Measurements from ENCODE around the gene FYN. TPM values are rescaled to one million over a fixed set of nuclear protein-coding genes. Genes with fewer than 3 reads are reported as not detected.
A peak's percentile ranks its signal among the peaks of the same experiment; 100 is the strongest.

FYN gene
- total and polyA plus RNA-seq, 10 of the 15 experiments (the other 5 are each of a cell fraction or from before 2014, with no cell fraction given): 51.4 to 247 (median 138) TPM

DNA sequence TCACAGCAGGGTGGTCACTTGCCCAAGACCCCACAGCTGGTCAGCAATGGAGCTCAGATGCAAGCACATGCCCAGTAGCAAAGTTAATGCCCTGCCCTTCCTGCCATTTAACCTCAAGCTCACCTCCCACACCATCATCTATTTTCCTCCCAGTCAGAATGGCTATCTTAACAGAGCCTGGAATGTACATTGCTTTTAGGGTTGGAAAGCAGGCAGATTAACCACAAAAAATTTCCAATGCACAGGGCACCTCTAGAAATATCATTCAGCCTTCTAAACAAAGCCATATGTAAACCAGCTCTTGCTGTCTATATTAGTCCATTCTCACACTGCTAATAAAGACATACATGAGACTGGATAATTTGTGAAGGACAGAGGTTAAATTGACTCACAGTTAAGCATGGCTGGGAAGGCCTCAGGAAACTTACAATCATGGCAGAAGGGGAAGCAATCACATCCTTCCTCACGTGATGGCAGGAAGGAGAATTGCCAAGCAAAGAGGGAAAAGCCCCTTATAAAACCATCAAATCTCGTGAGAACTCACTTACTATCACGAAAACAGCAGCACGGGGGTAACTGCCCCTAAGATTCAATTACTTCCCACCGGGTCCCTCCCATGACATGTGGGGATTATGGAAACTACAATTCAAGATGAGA is 106.9 kb downstream of the FYN start:
- Histone ChIP-seq H2AFZ (ENCODE audit: control insufficient read depth, low read depth, low read length) (no peak overlapping the region), H3K9ac (ENCODE audit: control insufficient read depth, insufficient read depth, low read length) (no peak overlapping the region), H3K79me2 (ENCODE audit: control insufficient read depth, insufficient read depth, low read length) (peaks cover 74% of the 10 kb centered on the region), H3K27ac (ENCODE audit: control insufficient read depth, insufficient read depth) (peak overlapping the region; percentile 93), H3K4me1 (ENCODE audit: control insufficient read depth, insufficient read depth, low read length) (peaks cover 85% of the 10 kb centered on the region), H3K9me3 (replicated peaks; ENCODE audit: control insufficient read depth, insufficient read depth, low read length) (no peaks in the 10 kb centered on the region; the same call in 2 of the 3 replicates), H3K4me2 (ENCODE audit: control insufficient read depth, insufficient read depth) (no peak overlapping the region), H3K4me3 (no peak overlapping the region), H3K36me3 (ENCODE audit: control insufficient read depth in 2 of 2, insufficient read depth in 2 of 2, low read length in 1 of 2) (peaks cover 2 to 4% of the 10 kb centered on the region in 2 experiments), H4K20me1 (ENCODE audit: control insufficient read depth, insufficient read depth) (no peaks in the 10 kb centered on the region), H3K27me3 (replicated peaks in 1 of 2; ENCODE audit: control insufficient read depth in 2 of 2, insufficient read depth in 2 of 2, low read length in 1 of 2) (no peaks in the 10 kb centered on the region)
- TSS peak; percentile 31 for BruUV-seq (replicated peaks)
- ChIA-PET SMC1A (ENCODE audit: uncharacterized antibody, unreplicated experiment) (interaction anchor here (0.7 to 6.4 kb wide), 17 partner anchors 10 to 227 kb away, joined by 3 to 55 read pairs (median 8); no protein-coding TSS in a partner anchor), RAD21 (ENCODE audit: unreplicated experiment) (interaction anchor here (1.0 to 6.1 kb wide), 15 partner anchors 11 to 230 kb away, joined by 3 to 55 read pairs (median 11); no protein-coding TSS in a partner anchor), CTCF (interaction anchor here (0.7 to 2.7 kb wide), 9 partner anchors 11 to 73 kb away, joined by 3 to 9 read pairs (median 3); no protein-coding TSS in a partner anchor), POLR2A (interaction anchor here (0.8 to 2.5 kb wide), 5 partner anchors 14 to 101 kb away, joined by 3 to 20 read pairs (median 9); no protein-coding TSS in a partner anchor)
- FAIRE-seq (peak; percentile 27), ATAC-seq (no peak), DNase-seq (ENCODE audit: low read depth, low spot score) (no peak)
- in situ Hi-C loops (cut with MboI) (no loop called here), intact Hi-C loops (cut with micrococcal nuclease; ENCODE audit: unreplicated experiment) (no loop called here)
- WGBS (ENCODE audit: insufficient coverage, insufficient replicate concordance, low lambda C conversion rate, missing lambda C conversion rate): 71% methylated on average over 5 of the region's 5 CpGs
- TF ChIP-seq NFIC (IDR thresholded peaks at IDR 0.05; ENCODE audit: low read depth, low read length): no peak; the same call in 1 of the 2 replicates
- TF ChIP-seq, protein P1, sequence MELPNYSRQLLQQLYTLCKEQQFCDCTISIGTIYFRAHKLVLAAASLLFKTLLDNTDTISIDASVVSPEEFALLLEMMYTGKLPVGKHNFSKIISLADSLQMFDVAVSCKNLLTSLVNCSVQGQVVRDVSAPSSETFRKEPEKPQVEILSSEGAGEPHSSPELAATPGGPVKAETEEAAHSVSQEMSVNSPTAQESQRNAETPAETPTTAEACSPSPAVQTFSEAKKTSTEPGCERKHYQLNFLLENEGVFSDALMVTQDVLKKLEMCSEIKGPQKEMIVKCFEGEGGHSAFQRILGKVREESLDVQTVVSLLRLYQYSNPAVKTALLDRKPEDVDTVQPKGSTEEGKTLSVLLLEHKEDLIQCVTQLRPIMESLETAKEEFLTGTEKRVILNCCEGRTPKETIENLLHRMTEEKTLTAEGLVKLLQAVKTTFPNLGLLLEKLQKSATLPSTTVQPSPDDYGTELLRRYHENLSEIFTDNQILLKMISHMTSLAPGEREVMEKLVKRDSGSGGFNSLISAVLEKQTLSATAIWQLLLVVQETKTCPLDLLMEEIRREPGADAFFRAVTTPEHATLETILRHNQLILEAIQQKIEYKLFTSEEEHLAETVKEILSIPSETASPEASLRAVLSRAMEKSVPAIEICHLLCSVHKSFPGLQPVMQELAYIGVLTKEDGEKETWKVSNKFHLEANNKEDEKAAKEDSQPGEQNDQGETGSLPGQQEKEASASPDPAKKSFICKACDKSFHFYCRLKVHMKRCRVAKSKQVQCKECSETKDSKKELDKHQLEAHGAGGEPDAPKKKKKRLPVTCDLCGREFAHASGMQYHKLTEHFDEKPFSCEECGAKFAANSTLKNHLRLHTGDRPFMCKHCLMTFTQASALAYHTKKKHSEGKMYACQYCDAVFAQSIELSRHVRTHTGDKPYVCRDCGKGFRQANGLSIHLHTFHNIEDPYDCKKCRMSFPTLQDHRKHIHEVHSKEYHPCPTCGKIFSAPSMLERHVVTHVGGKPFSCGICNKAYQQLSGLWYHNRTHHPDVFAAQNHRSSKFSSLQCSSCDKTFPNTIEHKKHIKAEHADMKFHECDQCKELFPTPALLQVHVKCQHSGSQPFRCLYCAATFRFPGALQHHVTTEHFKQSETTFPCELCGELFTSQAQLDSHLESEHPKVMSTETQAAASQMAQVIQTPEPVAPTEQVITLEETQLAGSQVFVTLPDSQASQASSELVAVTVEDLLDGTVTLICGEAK (IDR thresholded peaks at IDR 0.05; ENCODE audit: borderline replicate concordance): no peak
- peak; percentile 64 for TF ChIP-seq RUNX3 (IDR thresholded peaks at IDR 0.05; ENCODE audit: low read length)
- no peak for TF ChIP-seq NR2F1 (conservative IDR thresholded peaks at IDR 0.05)
- TF ChIP-seq, protein P2, sequence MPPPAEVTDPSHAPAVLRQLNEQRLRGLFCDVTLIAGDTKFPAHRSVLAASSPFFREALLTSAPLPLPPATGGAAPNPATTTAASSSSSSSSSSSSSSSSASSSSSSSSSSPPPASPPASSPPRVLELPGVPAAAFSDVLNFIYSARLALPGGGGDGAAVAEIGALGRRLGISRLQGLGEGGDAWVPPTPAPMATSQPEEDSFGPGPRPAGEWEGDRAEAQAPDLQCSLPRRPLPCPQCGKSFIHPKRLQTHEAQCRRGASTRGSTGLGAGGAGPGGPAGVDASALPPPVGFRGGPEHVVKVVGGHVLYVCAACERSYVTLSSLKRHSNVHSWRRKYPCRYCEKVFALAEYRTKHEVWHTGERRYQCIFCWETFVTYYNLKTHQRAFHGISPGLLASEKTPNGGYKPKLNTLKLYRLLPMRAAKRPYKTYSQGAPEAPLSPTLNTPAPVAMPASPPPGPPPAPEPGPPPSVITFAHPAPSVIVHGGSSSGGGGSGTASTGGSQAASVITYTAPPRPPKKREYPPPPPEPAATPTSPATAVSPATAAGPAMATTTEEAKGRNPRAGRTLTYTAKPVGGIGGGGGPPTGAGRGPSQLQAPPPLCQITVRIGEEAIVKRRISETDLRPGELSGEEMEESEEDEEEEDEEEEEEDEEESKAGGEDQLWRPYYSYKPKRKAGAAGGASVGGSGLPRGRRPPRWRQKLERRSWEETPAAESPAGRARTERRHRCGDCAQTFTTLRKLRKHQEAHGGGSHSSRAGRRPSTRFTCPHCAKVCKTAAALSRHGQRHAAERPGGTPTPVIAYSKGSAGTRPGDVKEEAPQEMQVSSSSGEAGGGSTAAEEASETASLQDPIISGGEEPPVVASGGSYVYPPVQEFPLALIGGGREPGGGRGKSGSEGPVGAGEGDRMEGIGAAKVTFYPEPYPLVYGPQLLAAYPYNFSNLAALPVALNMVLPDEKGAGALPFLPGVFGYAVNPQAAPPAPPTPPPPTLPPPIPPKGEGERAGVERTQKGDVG (CRISPR knock-in tag; IDR thresholded peaks at IDR 0.05): no peak
- no peak for TF ChIP-seq TARDBP (IDR thresholded peaks at IDR 0.05; ENCODE audit: borderline replicate concordance)
- peak; percentile 26; the same call in 1 of the 2 replicates for TF ChIP-seq IKZF1 (conservative IDR thresholded peaks at IDR 0.05)
- TF ChIP-seq IKZF2 (IDR thresholded peaks at IDR 0.05): peak; percentile 25 to 39; a peak in 1 of 4 replicates
- TF ChIP-seq FOXM1 (IDR thresholded peaks at IDR 0.05; ENCODE audit: low read depth, low read length): no peak; the same call in 1 of the 2 replicates
- TF ChIP-seq, protein P3, sequence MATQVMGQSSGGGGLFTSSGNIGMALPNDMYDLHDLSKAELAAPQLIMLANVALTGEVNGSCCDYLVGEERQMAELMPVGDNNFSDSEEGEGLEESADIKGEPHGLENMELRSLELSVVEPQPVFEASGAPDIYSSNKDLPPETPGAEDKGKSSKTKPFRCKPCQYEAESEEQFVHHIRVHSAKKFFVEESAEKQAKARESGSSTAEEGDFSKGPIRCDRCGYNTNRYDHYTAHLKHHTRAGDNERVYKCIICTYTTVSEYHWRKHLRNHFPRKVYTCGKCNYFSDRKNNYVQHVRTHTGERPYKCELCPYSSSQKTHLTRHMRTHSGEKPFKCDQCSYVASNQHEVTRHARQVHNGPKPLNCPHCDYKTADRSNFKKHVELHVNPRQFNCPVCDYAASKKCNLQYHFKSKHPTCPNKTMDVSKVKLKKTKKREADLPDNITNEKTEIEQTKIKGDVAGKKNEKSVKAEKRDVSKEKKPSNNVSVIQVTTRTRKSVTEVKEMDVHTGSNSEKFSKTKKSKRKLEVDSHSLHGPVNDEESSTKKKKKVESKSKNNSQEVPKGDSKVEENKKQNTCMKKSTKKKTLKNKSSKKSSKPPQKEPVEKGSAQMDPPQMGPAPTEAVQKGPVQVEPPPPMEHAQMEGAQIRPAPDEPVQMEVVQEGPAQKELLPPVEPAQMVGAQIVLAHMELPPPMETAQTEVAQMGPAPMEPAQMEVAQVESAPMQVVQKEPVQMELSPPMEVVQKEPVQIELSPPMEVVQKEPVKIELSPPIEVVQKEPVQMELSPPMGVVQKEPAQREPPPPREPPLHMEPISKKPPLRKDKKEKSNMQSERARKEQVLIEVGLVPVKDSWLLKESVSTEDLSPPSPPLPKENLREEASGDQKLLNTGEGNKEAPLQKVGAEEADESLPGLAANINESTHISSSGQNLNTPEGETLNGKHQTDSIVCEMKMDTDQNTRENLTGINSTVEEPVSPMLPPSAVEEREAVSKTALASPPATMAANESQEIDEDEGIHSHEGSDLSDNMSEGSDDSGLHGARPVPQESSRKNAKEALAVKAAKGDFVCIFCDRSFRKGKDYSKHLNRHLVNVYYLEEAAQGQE (IDR thresholded peaks at IDR 0.05; ENCODE audit: low read depth, low read length): no peak
- 0 out of 2 replicates have a peak, but pooled peaks have one; percentile 29 for TF ChIP-seq DPF2 (IDR thresholded peaks at IDR 0.05)
- no peak for TF ChIP-seq HCFC1 (IDR thresholded peaks at IDR 0.05; ENCODE audit: low read length)
- no peak for TF ChIP-seq KLF5 (IDR thresholded peaks at IDR 0.05; ENCODE audit: partially characterized antibody)
